Activated T-cell treated with anti-CD3 and anti-CD28 coated beads for 4 hours (primary cell): ENCODE results near the gene TRIM37.
"Not testable (repeated sequence)": the region's sequence is repeated elsewhere in the genome, so short reads cannot be mapped to it uniquely, and the experiment has no call there.

Experiments used
- DNase-seq: peaks from one replicate; pipeline ENCODE4 v3.0.0-alpha.2; 2020

The TRIM37 gene

DNA sequence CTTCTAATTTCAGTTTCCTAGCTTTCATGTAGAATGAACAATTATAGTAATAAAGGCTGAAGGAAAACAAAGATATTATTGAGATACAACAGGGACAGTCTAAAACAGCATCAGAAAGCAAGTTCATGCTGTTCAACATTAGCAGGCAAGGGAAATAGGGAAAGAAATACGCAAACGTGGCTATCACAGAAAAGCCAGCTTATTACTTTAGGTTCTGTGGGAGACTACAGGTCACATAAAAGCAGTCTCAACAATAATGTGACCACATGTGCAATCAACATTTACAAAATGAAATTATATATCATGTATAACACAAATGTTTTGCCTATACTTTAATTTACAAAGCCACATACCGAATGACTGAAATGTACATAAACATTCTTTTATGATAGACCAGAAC is 4.9 kb upstream of the TRIM37 start:
- no peak for DNase-seq

DNA sequence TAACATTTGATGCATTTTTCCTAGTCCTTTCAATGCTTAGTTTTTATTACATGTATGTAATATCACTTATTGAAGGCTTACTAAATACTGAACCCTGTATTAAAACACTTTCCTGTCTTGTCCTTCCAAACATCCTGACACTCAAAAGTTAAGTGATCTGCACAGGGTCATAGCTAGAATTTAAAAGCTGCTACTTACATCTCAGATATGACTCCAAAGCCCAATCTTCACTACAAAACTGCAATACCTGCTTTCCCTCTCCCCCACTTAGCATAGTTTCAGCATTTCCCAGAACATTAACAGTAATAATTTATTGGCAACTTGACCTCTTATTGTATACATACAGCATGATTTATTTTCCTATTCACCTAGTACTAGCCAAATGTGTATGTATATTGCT is 4.3 kb upstream of the TRIM37 start:
- DNase-seq, result no peak

DNA sequence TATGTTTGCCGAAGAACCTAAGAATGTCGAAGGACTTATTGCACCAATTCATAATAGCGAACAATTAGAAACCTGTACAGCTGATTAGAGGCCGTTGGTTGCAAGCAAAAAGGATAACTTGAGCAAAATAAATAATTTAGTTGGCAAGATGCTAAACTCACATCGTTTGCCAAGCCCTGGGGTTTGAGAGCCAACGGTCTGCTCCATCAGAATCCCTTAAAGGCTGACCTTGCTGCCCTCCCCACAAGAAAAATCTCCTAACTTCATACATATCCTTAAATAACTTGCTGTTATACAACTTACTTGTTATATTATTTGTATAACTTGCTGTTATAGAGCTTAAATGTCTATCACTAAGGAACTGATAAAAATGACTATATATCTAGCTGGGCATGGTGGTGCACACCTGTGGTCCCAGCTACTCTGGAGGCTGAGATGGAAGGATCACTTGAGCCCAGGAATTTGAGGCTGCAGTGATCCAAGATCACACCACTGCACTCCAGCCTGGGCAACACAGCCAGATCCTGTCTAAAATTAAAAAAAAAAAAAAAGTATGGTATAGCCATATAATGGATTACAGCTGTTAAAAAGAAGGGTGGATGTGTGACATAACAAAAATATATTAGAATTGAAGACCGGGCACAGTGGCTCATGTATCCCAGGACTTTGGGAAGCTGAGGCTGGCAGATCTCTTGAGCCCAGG is 1.9 kb upstream of the TRIM37 start:
- DNase-seq, result no peak

DNA sequence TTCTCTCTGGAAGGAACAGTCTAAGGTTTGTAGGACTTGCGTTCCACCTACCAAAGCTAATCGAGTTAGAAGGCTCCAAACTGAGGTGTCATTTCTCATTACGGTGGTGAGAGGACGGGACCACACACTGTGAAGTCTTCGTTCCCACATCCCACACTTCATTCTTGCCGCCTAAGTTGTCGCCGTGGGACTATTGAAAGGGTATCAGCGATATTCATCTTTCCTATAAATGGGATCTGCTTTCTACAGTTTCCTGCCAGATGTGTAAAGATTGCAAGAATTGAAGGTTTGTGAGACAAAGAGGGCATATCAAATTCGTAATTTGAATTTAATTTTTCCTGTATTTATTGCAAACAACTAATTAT is 608 bp upstream of the TRIM37 start:
- DNase-seq, result no peak

DNA sequence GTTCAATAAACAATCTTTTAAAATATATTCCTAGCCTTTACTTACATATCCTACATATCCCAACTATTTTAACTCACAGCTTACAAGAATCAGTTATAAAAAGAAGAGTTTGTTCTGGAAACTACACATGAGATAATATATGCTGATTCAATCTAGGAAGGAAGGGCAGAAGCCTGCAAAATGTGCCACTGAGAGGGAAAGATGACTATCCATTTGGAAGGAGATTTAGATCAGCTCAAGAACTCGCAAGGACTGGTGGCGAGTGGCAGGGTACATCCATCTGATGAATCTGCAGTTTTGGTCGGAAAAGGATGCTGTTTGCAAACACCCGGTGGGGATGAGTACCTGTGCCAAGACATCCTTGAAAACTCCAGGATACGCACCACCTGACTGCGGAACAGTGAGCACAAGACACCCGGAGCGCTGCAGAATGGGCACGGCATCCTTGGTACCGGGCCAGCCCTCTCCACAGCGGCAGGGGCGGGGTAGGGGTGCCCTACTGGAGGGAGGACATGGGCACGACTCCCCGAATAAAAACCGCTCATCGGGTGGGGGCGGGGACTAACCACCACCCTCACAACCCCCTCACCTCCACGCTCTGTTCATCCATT is 723 bp downstream of the TRIM37 start:
- peak; percentile 61 for DNase-seq

DNA sequence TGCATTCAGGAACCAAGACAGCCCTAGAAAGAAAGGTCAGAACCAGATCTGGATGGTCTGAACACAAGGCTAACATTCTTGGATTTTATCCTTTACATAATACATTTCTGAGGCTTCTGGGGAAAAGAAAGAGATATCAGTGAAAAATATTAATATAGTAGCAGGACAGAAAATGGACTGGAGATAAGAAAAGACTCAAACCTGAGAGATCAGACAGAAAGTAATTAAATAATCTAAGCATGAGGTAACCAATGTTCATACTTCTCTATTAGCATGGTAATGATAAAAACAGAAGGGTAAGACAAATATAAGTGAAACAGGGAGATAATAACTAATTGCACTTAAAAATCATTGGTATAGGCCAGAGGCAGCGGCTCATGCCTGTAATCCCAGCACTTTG is 5.5 kb downstream of the TRIM37 start:
- no peak for DNase-seq

DNA sequence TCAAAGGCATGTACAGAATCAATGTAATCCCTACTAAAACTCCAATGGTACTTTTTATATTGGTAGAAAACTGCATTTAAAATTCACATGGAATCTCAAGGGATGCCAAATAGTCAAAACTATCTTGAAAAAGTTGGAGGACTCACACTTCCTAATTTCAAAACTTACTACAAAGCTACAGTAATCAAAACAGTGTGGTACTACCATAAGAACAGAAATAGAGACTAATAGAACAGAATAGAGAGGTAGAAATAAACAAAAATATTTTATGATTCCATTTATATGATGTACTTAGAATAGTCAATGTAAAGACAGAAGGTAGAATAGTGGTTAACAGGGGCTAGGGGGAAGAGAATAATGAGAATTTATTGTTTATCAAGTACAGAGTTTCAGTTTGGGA is 8.8 kb downstream of the TRIM37 start:
- no peak for DNase-seq

DNA sequence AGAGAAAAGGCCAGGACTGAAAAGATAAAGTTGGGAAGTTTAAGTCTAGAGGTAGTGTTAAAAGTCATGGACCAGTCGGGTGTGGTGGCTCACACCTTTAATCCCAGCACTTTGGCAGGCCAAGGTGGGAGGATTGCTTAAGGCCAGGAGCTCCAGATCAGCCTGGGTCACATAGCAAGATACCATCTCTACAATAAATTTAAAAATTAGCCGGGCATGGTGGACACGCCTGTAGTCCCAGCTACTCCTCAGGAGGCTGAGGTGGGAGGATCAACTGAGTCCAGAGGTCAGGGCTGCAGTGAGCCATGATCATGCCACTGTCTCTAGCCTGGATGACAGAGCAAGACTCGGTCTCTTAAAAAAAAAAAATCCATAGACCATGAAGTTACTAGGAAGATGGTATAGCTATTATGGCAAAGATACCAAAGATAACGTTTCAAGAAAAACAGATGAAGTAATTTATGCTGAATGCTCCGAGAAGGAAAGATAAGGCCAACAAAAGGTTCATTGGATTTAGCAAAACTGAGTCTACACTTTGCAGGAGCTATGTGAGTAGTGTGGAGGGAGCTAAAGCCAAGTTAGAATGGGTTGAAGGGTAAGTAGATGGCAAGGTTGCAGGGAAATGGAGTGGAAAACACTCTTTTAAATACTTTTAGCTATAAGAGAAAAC is 11.7 kb downstream of the TRIM37 start:
- no peak for DNase-seq

DNA sequence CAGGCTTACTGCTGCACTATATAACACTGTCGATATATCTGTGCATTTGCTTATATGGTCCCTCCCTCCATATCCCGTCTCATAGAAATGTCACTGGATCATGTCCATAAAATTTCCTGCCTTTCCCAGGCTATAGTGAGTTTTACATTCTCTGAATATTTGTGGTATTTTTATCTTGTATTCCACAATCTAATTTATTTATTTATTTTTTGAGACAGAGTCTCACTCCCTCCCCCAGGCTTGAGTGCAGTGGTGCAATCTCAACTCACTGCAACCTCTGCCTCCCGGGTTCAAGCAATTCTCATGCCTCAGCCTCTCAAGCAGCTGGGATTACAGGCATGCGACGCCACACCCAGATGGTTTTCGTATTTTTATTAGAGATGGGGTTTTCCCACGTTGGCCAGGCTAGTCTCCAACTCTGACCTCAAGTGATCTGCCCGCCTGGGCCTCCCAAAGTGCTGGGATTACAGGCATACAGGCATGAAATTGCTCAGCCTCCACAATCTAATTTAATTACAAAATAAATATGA is 12.9 kb downstream of the TRIM37 start:
- DNase-seq, result no peak

DNA sequence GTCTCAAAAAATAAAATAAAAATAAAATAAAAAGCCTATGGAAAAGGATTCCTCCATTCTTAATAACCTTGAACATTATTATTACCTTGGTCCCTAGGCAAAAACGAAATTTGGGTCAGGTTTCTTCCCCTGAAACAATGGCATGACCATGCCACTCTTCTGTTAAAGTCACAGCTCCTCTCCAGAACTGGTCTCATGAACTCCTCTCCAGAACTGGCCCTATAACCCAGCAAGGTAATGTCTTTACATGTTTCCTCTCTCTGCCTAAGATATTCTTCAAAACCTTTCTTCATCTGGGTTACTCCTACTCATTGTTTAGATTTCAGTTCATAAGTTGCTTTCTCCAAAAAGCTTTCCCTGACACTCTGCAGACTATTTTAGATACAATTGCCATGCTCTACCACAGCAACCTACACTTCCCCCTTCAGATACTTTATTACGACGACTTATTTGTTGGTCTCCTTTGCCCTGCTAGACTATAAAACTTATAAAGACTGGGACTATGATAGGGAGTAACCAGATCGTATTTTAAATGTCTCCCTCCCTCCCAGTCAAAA is 13.5 kb downstream of the TRIM37 start:
- no peak for DNase-seq

DNA sequence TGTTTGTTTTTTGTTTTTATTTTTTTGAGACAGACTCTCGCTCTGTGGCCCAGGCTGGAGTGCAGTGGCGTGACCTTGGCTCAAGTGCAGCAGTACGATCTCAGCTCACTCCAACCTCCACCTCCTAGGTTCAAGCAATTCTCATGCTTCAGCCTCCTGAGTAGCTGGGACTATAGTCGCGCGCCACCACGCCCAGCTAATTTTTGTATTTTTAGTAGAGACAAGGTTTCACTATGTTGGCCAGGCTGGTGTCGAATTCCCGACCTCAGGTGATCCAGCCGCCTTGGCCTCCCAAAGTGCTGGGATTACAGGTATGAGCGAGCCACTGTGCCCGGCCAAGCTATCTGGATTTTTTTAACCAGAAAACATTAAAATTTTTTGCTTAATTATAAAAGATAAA is 16.1 kb downstream of the TRIM37 start:
- not testable (repeated sequence) for DNase-seq

DNA sequence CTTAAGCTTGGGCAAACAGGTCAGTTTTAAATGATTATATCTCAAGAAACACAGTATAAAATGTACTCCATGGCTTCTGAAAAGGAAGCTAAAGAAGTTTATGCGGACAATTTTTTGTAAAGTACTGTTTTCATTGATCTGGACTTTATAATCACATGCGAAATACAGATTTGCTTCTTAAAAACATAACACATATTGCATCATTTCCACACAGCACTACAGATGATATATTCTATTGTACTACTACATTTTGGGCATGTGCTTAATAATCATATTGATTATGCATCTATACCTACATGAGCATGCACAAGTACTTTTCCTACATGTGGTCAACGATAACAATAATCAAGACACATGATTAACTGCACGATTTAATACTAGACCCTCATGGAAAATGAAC is 22.5 kb downstream of the TRIM37 start:
- no peak for DNase-seq

DNA sequence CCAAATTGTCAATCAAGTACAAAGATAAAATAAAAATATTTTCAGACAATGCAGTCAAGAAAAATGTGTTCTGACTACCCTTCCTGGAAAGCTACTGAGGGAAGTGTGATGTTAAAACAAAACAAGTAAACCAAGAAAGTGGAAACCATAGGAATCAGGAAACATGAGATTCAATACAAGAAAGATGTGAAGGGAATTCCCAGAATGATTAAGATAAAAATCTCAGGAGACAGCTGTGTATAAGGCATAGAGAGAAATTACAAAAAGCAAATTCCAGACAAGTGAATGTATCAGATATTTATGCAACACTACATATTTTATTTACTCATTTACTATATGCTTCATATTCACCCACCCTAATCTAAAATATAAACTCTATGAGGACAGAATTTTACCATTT is 32.2 kb downstream of the TRIM37 start:
- no peak for DNase-seq

DNA sequence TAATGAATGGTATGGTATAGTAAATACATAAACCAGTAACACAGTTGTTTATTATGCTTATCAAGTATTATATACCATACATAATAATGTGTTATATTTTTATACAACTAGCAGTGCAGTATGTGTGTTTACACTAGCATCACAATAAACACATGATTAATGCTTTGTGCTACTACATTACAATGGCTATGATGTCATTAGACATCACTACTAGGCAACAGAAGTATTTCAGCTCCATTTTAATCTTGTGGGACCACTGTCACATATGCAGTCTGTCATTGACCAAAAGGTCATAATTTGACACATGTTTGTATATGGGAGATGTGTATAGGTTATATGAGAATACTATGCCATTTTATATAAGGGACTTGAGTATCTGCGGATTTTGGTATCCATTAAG is 32.7 kb downstream of the TRIM37 start:
- no peak for DNase-seq

DNA sequence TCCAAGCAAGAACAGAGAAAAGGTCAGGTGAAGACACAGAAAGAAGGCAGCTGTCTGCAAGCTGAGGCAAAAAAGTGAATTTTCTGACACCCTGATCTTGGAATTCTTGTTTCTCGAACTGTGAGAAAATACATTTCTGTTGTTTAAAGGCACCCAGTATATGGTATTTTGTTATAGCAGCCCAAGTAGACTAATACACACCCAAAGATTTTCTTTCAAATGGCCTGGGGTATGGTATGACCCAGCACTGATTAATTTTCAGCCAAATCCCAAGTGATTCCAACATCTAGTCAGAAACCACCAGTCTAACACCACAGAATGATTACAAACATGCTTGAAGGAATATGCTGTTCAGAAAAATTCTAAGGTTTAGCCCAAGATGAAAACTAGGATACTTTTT is 36.8 kb downstream of the TRIM37 start:
- DNase-seq, result no peak

DNA sequence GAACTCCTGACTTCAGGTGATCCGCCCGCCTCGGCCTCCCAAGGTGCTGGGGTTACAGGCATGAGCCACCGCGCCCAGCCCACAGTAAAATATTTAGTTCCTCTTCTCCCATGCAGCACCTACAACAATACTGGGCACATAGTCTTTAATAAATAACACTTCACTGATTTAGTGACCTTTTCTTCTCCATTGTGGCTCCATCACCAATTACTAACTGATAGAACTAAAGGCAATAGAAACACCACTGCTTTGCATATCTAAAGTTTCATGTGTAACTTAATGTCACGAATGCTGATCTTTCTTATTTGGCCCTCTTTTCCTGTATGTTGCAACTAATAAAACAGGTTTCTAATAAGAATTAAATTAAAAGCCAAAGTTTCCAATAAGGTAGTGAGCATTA is 38.9 kb downstream of the TRIM37 start:
- no peak for DNase-seq

DNA sequence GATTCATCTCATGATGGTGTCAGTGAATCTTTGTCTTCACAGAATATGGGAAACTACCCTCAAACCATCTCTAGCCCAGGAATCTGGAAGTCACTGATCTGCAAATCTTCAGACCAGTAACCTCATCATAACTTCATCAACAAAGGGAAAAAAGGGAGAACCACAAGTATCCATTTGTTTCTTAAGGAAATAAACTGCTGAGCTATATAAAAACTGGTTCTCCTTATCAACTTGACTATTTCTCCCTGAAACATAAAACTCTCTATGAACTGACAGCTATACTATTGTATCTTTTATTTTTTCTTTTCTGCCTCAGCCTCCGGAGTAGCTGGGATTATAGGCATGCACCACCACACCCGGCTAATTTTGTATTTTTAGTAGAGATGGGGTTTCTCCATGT is 39.3 kb downstream of the TRIM37 start:
- no peak for DNase-seq

DNA sequence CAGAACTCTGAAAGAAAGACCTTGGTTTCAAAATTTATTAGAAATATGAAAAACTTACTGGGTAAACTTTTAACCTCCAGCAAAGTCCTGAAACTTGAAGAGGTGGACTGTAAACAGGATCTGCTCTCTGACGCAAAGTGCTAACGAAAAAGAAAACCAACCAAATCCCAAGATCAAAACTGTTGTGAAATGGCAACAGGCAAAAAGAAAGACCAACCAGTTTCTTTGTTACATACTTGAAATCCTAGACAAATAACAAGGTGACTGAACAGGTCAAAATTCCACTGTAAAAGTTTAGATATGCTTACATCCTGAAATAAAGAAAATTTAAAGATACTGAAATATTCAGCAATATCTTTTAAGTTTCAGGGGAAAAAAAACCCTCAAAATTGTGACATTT is 44.2 kb downstream of the TRIM37 start:
- no peak for DNase-seq

DNA sequence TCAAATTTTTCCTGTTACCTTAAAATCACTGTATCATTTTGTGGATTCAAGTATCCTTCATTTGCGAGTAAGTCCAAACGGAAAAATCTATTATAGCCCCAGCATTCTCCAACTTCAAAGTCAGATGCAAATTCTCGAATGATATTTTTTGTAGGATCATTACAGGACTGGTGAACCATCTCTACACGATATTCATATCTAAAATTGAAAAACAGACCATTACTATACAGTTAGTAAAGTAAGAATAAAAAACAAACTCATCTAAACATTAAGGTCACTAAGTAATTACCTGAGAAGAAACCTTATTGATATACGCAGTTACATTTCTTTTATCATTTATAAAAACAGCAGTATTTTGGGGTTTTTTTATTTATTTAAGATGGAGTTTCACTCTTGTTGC is 49.8 kb downstream of the TRIM37 start:
- no peak for DNase-seq

DNA sequence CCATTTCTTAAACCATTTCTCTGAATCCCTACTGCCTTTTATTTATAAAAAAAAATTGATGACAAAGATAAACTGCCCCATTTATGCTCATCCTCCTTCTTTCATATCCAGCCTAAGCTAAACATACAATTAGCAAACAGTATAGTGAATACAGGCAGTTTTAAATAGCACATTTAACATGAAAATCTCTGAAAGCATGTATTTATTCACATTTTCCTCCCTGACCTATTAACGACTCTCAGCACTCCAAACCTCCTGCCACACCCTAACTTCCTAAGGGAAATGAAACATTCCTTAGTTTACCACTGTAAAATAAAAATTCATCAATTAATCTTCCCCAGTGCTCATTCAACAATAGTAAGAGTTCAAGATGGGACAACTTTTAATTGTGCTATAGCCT is 56.9 kb downstream of the TRIM37 start:
- DNase-seq, result no peak

DNA sequence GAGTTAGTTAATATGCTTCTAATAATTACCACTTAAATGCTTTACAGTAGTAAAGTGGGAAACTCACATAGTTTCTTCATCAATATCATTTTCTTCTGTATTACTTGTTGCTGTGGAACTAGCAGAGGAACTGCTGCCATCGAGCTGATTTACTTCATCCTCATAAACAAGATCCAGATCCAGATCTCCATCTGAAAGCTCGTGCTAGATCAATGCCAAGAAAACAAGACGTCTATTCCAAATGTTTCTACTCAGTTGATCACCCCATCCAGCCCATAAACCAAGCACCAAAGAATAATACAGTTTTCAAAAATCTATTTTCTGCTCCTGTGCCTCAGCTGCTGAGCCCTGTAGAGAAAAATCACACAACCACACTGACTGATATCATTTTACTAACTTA is 59.1 kb downstream of the TRIM37 start:
- DNase-seq, result no peak

DNA sequence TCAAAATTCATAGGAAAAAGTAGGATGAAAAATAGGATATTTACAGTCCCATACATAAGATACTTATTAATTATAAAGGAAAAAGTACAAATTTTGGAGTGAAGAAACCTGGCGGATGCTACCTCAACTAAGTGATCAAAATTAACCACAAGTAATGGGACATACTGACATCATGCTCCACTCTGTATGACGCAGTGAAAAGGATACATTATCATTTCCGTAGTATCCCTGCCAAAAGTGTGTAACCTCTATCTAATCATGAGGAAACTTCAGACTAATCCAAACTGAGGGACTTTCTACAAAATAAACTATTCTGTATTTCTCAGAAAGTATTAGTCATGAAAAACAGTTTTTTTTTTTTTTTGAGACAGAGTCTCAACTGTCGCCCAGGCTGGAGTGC is 60.5 kb downstream of the TRIM37 start:
- no peak for DNase-seq

DNA sequence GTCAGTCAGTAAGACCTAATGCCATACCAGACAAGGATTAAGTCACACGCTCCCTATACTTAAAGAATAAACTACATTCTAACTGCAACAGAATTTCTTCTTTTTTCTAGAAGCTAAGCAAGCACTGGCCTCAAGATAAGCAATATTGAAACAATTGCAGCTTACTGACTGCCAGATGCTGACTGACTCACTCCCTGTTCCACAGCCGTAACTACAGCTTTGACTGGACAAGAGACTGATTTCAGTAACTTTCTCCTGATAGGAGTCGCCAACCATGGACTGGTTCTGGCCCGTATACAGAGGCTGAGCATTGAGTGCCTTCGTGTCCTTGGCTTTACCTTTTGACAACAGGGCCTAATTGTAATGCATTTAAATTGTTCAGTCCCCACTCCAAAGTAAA is 67.9 kb downstream of the TRIM37 start:
- no peak for DNase-seq

DNA sequence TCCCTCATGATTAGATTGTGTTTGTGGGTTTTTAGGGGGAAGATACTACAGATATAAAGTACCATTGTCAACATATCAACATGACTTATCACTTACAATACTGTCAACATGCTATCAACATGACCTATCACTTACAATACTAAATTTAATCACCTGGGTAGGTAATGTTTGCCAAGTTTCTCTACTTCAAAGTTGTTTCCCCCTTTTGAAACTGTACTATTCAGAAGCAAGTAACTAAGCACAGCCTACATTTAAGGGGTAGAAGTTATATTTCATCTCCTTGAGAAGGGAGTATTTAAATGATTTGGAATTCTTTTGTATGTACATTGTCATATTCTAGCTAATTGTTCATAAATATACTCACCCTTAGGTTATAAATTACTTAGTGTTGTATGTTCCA is 68.7 kb downstream of the TRIM37 start:
- DNase-seq, result no peak
